K562 (cell line): Measurements from ENCODE around the gene UBXN2A. TPM values are rescaled to one million over a fixed set of nuclear protein-coding genes. Genes with fewer than 3 reads are reported as not detected.

Experiments used
- ATAC-seq: fragments of 200-7000 bp; cut with Tn5 transposase; 3 replicates; pipeline ENCODE4 v1.9.1; 2020; ENCODE audit warnings: moderate library complexity
- BruUV-seq: library from RNA; stranded (reverse); fragments of 400-500 nt; replicated peaks from 2 replicates; lab custom pipeline; 2021; lab: Mats Ljungman, UMichigan
- CTCF ChIA-PET: fragments of 300-600 bp; formaldehyde crosslinking; extraction: SDS; loops from one replicate; lab custom pipeline; 2021; ENCODE audit warnings: low intra/inter-chr PET ratio; lab: Yijun Ruan, JAX
- POLR2A ChIA-PET: fragments of 300-600, 350-650 bp; sonication (Branson Sonifier 250); formaldehyde crosslinking; extraction: SDS; loops from one replicate; lab custom pipeline; 2021; ENCODE audit warnings: antibody characterized with exemption, inconsistent platforms; lab: Yijun Ruan, JAX
- DNase-seq, 4 experiments: peaks; one replicate each; pipeline versions ENCODE4 v3.0.0 to v3.0.0-alpha.2; 2011 to 2018; ENCODE audit warnings: low spot score in 3 of 4, mixed read lengths in 3 of 4; ENCODE audit errors: extremely low read depth in 1 of 4
- FAIRE-seq: peaks from 2 replicates; lab custom pipeline; 2011; peaks lifted over from hg19 to GRCh38; lab: Jason Lieb, UNC
- H2AFZ ChIP-seq: 2 replicates; pipeline ENCODE4 v1.6.0; 2011; ENCODE audit warnings: low read depth, low read length, control low read depth, inconsistent platforms
- H3K27ac ChIP-seq: fragments of 200-600 bp; 3 replicates; pipeline ENCODE4 v1.8.0; 2011; ENCODE audit warnings: low read depth, mild to moderate bottlenecking, control low read depth, inconsistent platforms, low read length, moderate library complexity, mixed read lengths; ENCODE audit errors: extremely low read depth
- H3K27me3 ChIP-seq, 2 experiments: fragments of 300-600 bp in 1 of 2; 2 replicates in 1 of 2; 3 replicates in 1 of 2; pipeline versions ENCODE4 v1.6.0 to v1.8.0; 2011; ENCODE audit warnings: inconsistent platforms in 2 of 2, low read length in 2 of 2, mild to moderate bottlenecking in 1 of 2, mixed read lengths in 1 of 2, moderate library complexity in 1 of 2; ENCODE audit not compliant: control insufficient read depth in 2 of 2, insufficient read depth in 2 of 2
- H3K36me3 ChIP-seq: fragments of 300-600 bp; 3 replicates; pipeline ENCODE4 v1.8.0; 2011; ENCODE audit warnings: mild to moderate bottlenecking, low read length, inconsistent platforms; ENCODE audit not compliant: control insufficient read depth, insufficient read depth
- H3K4me1 ChIP-seq, 2 experiments: fragments of 200-600 bp in 1 of 2; replicated peaks in 1 of 2; 2 replicates in 1 of 2; 3 replicates in 1 of 2; pipeline versions ENCODE4 v1.5.1 to v1.8.0; 2011; ENCODE audit warnings: inconsistent platforms in 2 of 2, low read length in 2 of 2, mild to moderate bottlenecking in 1 of 2, mixed read lengths in 1 of 2, moderate library complexity in 1 of 2; ENCODE audit not compliant: control insufficient read depth in 2 of 2, insufficient read depth in 2 of 2
- H3K4me2 ChIP-seq: 2 replicates; pipeline ENCODE4 v1.6.1; 2011; ENCODE audit warnings: low read length, control low read depth, inconsistent platforms, mixed read lengths; ENCODE audit not compliant: insufficient read depth
- H3K4me3 ChIP-seq: fragments of 200-600 bp; sonication (generic), shearing (Covaris generic); 2 replicates; pipeline ENCODE4 v1.5.1; 2016; ENCODE audit warnings: control low read depth, inconsistent platforms
- H3K79me2 ChIP-seq: fragments of 200-600 bp; 3 replicates; pipeline ENCODE4 v1.8.0; 2011; ENCODE audit warnings: low read length, inconsistent platforms; ENCODE audit not compliant: control insufficient read depth, insufficient read depth
- H3K9ac ChIP-seq, 2 experiments: 2 replicates each; pipeline versions ENCODE4 v1.6.0 to v1.6.1; 2011; ENCODE audit warnings: low read depth in 2 of 2, low read length in 2 of 2, control low read depth in 1 of 2, inconsistent platforms in 1 of 2, mild to moderate bottlenecking in 1 of 2, mixed read lengths in 1 of 2; ENCODE audit not compliant: insufficient read depth in 1 of 2
- H3K9me1 ChIP-seq: one replicate; pipeline ENCODE4 v1.6.0; 2011; ENCODE audit warnings: inconsistent platforms, mild to moderate bottlenecking, low read length, moderate library complexity; ENCODE audit not compliant: control insufficient read depth, insufficient read depth
- H3K9me3 ChIP-seq: replicated peaks from 2 replicates; pipeline ENCODE4 v1.5.1; 2011; ENCODE audit warnings: low read depth, low read length, inconsistent platforms; ENCODE audit not compliant: control insufficient read depth, insufficient read depth
- H4K20me1 ChIP-seq: replicated peaks from 2 replicates; pipeline ENCODE4 v1.6.1; 2011; ENCODE audit warnings: low read length, inconsistent platforms, mixed read lengths; ENCODE audit not compliant: control insufficient read depth, insufficient read depth
- AFF4 ChIP-seq: sonication (generic); formaldehyde crosslinking; IDR thresholded peaks from 2 replicates; pipeline ENCODE4 v1.8.0; 2023; ENCODE audit warnings: mild to moderate bottlenecking, missing genetic modification reagents
- CEBPZ ChIP-seq: fragments of 150-350 bp; IDR thresholded peaks from 2 replicates; pipeline ENCODE4 v1.6.1; 2014; ENCODE audit warnings: low read depth, mild to moderate bottlenecking, low read length, borderline replicate concordance
- EWSR1 ChIP-seq: fragments of 450-650 bp; IDR thresholded peaks from 2 replicates; pipeline ENCODE4 v1.6.1; 2018; ENCODE audit warnings: borderline replicate concordance, mild to moderate bottlenecking, low read depth, moderate library complexity; ENCODE audit not compliant: partially characterized antibody
- RBM15 ChIP-seq: fragments of 200-400 bp; formaldehyde crosslinking; IDR thresholded peaks from 2 replicates; pipeline ENCODE4 v1.6.1; 2018; ENCODE audit warnings: mild to moderate bottlenecking, low read length, moderate library complexity; ENCODE audit not compliant: insufficient read depth
- U2AF1 ChIP-seq: fragments of 200-400 bp; formaldehyde crosslinking; optimal IDR thresholded peaks from 2 replicates; pipeline ENCODE3; 2017; ENCODE audit warnings: mild to moderate bottlenecking, low read depth, low read length, moderate library complexity
- WGBS: fragments of 100-300 bp; shearing (Covaris generic); methylation state at CpG from one replicate; pipeline ENCODE4 v1.1.6; 2016; ENCODE audit warnings: low coverage, mixed read lengths; ENCODE audit not compliant: insufficient coverage; ENCODE audit errors: missing lambda C conversion rate; 5-methylcytosine and 5-hydroxymethylcytosine counted together
- in situ Hi-C: fragments of 300-500 bp; cut with MboI; formaldehyde crosslinking; loops from 4 replicates; pipeline ENCODE4 v1.15.0; 2018; ENCODE audit warnings: inconsistent platforms, mixed read lengths
- intact Hi-C: fragments of 100-400 bp; cut with micrococcal nuclease; formaldehyde crosslinking; loops from 2 replicates; pipeline ENCODE4 v1.14.2; 2022
- polyA plus RNA-seq, 8 experiments: library from polyadenylated mRNA; depleted of rRNA in 4 of 8; stranded (reverse) in 5 of 8; unstranded in 3 of 8; fragments of >200 nt; fragmentation: Nextera tagmentation in 2 of 8; fragmentation: Illumina TruSeq in 1 of 8; extraction: Ambion mirVana in 2 of 8; extraction: Trizol in 1 of 8; gene quantifications; 2 replicates each; pipeline versions ENCODE4 v1.2.1 to v1.2.3, GENCODE V29; 2011 to 2014; ENCODE audit warnings: inconsistent platforms in 1 of 8, missing spikeins in 1 of 8
- total RNA-seq, 7 experiments: library from RNA; depleted of rRNA in 6 of 7; stranded (reverse); fragments of >200 nt in 6 of 7; fragmentation: Illumina TruSeq in 2 of 7; extraction: Trizol in 2 of 7; gene quantifications; 2 replicates each; pipeline versions ENCODE4 v1.2.1 to v1.2.3, GENCODE V29; 2011 to 2021; ENCODE audit warnings: low replicate concordance in 1 of 7
- TF ChIP-seq, protein P1 (sequence below): sonication (generic); formaldehyde crosslinking; IDR thresholded peaks from 2 replicates; pipeline ENCODE4 v1.8.0; 2022; ENCODE audit warnings: mild to moderate bottlenecking, missing genetic modification reagents

Gene UBXN2A
- total and polyA plus RNA-seq, 9 of the 15 experiments (the other 6 are each of a cell fraction or from before 2014, with no cell fraction given) = 3.4 to 25.6 (median 16.0) TPM

- TF ChIP-seq AFF4 = 0 out of 2 replicates have a peak, but pooled peaks have one; percentile 15
These were observed 70.4 kb downstream of the UBXN2A start (continued) for GRCh38 chr2:24010477-24011249.

DNA sequence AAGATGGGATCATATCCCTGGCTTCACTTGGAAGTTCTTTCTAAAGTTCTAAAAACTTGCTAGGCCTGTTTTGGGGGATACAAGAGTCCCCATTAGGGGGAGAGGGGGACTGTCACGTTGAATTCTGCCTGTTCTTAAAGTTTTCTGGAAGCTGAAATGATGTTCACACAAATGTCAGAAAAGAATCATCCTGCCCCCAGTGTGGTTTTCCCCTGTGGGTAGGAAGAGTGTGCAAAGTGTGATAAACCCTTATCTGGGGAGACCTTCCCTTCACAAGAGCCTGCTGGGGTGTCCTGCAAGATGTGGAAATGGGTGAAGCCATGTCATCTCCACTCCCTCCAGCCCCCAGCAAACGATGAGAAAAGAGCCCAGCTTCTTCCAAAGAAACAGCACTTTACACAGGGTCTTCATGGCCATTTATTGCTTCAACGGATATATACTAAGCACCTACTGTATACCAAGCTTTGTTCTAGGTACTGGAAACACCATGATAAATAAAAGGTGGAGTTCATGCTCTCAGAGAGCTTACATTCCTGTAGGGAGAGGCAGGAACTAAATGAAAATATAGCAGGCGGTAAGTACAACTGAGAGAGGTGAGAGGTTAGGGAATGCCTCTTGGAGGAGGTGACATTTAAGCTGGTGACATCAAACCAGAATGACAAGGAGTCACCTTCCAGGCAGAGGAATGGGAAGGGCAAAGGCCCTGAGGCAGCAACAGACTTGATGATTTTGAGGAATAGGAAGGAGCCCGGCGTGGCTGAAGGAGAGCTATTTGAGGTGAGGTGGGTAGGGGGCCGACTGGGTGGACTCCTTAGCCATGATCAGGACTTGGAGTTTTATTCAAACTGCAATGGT, 71.2 kb downstream of the UBXN2A start:
- POLR2A ChIA-PET = interaction anchor here (0.9 to 3.2 kb wide), 13 partner anchors 9 to 111 kb away, joined by 3 to 14 read pairs (median 4); partner anchors contain the start of genes ATAD2B, TP53I3, UBXN2A and WDCP
- TF ChIP-seq CEBPZ (no peak), EWSR1 (no peak), RBM15 (no peak), U2AF1 (no peak)
- TF ChIP-seq, protein P1, sequence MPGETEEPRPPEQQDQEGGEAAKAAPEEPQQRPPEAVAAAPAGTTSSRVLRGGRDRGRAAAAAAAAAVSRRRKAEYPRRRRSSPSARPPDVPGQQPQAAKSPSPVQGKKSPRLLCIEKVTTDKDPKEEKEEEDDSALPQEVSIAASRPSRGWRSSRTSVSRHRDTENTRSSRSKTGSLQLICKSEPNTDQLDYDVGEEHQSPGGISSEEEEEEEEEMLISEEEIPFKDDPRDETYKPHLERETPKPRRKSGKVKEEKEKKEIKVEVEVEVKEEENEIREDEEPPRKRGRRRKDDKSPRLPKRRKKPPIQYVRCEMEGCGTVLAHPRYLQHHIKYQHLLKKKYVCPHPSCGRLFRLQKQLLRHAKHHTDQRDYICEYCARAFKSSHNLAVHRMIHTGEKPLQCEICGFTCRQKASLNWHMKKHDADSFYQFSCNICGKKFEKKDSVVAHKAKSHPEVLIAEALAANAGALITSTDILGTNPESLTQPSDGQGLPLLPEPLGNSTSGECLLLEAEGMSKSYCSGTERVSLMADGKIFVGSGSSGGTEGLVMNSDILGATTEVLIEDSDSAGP (CRISPR knock-in tag) = no peak

More for the DNA sequence above, 71.2 kb downstream of the UBXN2A start:
- in situ Hi-C loops = no loop called here
- CTCF ChIA-PET = no interaction called here
- Histone ChIP-seq H3K27ac (peak overlapping the region; percentile 99), H3K4me3 (peak overlapping the region; percentile 60), H3K36me3 (peaks cover 22% of the 10 kb centered on the region), H3K4me1 (peaks cover 43 to 53% of the 10 kb centered on the region in 2 experiments), H3K9me1 (no peaks in the 10 kb centered on the region), H3K79me2 (peaks cover 46% of the 10 kb centered on the region), H3K9ac (peak overlapping the region; percentile 95 to 97), H4K20me1 (no peaks in the 10 kb centered on the region; the same call in 1 of the 2 replicates), H2AFZ (peak overlapping the region; percentile 85), H3K9me3 (no peaks in the 10 kb centered on the region), H3K27me3 (no peaks in the 10 kb centered on the region), H3K4me2 (peak overlapping the region; percentile 93)
- ATAC-seq (peak; percentile 74), FAIRE-seq (peak; percentile 98), DNase-seq (peak; percentile 81 to 97 (median 89))
- intact Hi-C loops = loop anchor here (1.0 to 10.0 kb wide), 3 partner anchors 69 to 187 kb away; partner anchors contain the start of genes ATAD2B and UBXN2A
- BruUV-seq = TSS peak; percentile 36
- WGBS = 9% methylated on average over 7 of the region's 7 CpGs
